Measurements from ENCODE around the gene MAU2.

- TF ChIP-seq CTCF (IDR thresholded peaks at IDR 0.05; ENCODE audit: low read depth, low read length) (no peak), EZH2phosphoT487 (IDR thresholded peaks at IDR 0.05; ENCODE audit: low read depth) (no peak)
Measured at GRCh38 chr19:19379527-19379926, 58.9 kb downstream of the MAU2 start.

Data from OCI-LY3 (cell line).